Posterior vena cava (tissue), 2 donors: Measurements from ENCODE around the gene NAGLU. TPM values are rescaled to one million over a fixed set of nuclear protein-coding genes. Genes with fewer than 3 reads are reported as not detected.
"Not testable (repeated sequence)": the region's sequence is repeated elsewhere in the genome, so short reads cannot be mapped to it uniquely, and the experiment has no call there.

Experiments used
- DNase-seq: peaks from one replicate; pipeline ENCODE4 v3.0.0-alpha.2; 2020; ENCODE audit warnings: low spot score
- intact Hi-C, 2 donors: fragments of 100-400 bp; cut with DNase I; formaldehyde crosslinking; loops; one replicate each; pipeline versions ENCODE4 v1.14.1 to v1.14.2; 2022 to 2023
- total RNA-seq, 2 donors: library from RNA; stranded (reverse); fragmentation: NEBNext Ultra II Directional; extraction: Animal tissue kit (Norgen Biotek cat#: 25700); gene quantifications; one replicate each; pipeline ENCODE4 v1.2.1, GENCODE V29; 2021
- donor health status: DM: yes; HTN: yes; CAD: no.
- donor health status: DM: yes; HTN: yes; CAD: no.

NAGLU gene
- total RNA-seq, 2 donors from 2014 or later = 27.1 to 36.0 TPM

GRCh38 chr17:42555961-42556617 lies 20.0 kb downstream of the NAGLU start:
- DNase-seq, intact Hi-C loops: not testable (repeated sequence)

- intact Hi-C loops = no loop called here
- no peak for DNase-seq
These were observed 23.0 kb downstream of the NAGLU start for GRCh38 chr17:42559075-42559474.

- intact Hi-C loops = no loop called here
- no peak for DNase-seq
These were observed 24.2 kb downstream of the NAGLU start for GRCh38 chr17:42560246-42560645.

GRCh38 chr17:42561897-42562387 lies 25.9 kb downstream of the NAGLU start, which contains the start of gene COASY:
Gene COASY (plus strand): TSS chr17:42562148. CDS start chr17:42562623, 475 bp downstream.
- intact Hi-C loops = no loop called here
- DNase-seq = peak; percentile 99

- intact Hi-C loops = no loop called here
- DNase-seq = no peak
These were observed 26.5 kb downstream of the NAGLU start for GRCh38 chr17:42562388-42563142.

- intact Hi-C loops = no loop called here
- no peak for DNase-seq
These were observed 27.1 kb downstream of the NAGLU start for GRCh38 chr17:42563143-42563509.

- DNase-seq = no peak
- intact Hi-C loops = no loop called here
These were observed 27.5 kb downstream of the NAGLU start for GRCh38 chr17:42563543-42563942.

- DNase-seq = peak; percentile 71
- intact Hi-C loops = no loop called here
These were observed 27.9 kb downstream of the NAGLU start for GRCh38 chr17:42563950-42564349.

- intact Hi-C loops = no loop called here
These were observed 28.9 kb downstream of the NAGLU start for GRCh38 chr17:42564815-42565522.

GRCh38 chr17:42565523-42566214 lies 29.6 kb downstream of the NAGLU start:
- intact Hi-C loops = no loop called here
- DNase-seq = peak; percentile 66

More at GRCh38 chr17:42564815-42565522, 28.9 kb downstream of the NAGLU start:
- DNase-seq = peak; percentile 44

GRCh38 chr17:42566215-42566882 lies 30.3 kb downstream of the NAGLU start:
- peak; percentile 62 for DNase-seq
- intact Hi-C loops = no loop called here

GRCh38 chr17:42566883-42567573 lies 31.0 kb downstream of the NAGLU start, which contains the start of gene MLX:
Gene MLX (plus strand): TSS chr17:42567100. CDS start chr17:42567125, 25 bp downstream.
- intact Hi-C loops = no loop called here
- DNase-seq = peak; percentile 98

- peak; percentile 52 for DNase-seq
- intact Hi-C loops = no loop called here
These were observed 32.5 kb downstream of the NAGLU start for GRCh38 chr17:42568341-42569111.

- no peak for DNase-seq
- intact Hi-C loops = loop anchor here in 1 of 2 donors (10.0 kb wide), 1 partner anchor 113 kb away; the partner anchor contains the start of genes CCR10 and CNTNAP1
These were observed 35.6 kb downstream of the NAGLU start for GRCh38 chr17:42571435-42572225.

GRCh38 chr17:42573095-42573494 lies 37.1 kb downstream of the NAGLU start:
- no peak for DNase-seq
- intact Hi-C loops = loop anchor here in 1 of 2 donors (10.0 kb wide), 1 partner anchor 112 kb away; the partner anchor contains the start of genes CCR10 and CNTNAP1

- intact Hi-C loops = loop anchor here in 1 of 2 donors (10.0 kb wide), 1 partner anchor 110 kb away; the partner anchor contains the start of genes CCR10 and CNTNAP1
- DNase-seq = no peak
These were observed 38.4 kb downstream of the NAGLU start for GRCh38 chr17:42574463-42574862.
